Activated CD8-positive, alpha-beta memory T cell treated with anti-CD3 and anti-CD28 coated beads, Interleukin-2, amount 50 U/mL, for 1 hour (primary cell): ENCODE measurements around the gene RNF20.
"Not testable (repeated sequence)": the region's sequence is repeated elsewhere in the genome, so short reads cannot be mapped to it uniquely, and the experiment has no call there.

Experiments used
- DNase-seq: peaks from one replicate; pipeline ENCODE4 v3.0.0-alpha.2; 2020; ENCODE audit errors: extremely low read depth

Gene RNF20

GRCh38 chr9:101533334-101534204 is at the start of gene RNF20:
TSS of gene RNF20 (plus strand) at chr9:101533853. CDS start at chr9:101535424, 1,571 bp downstream.
- DNase-seq: peak; percentile 100

GRCh38 chr9:101484046-101484445 is 49.6 kb upstream of the RNF20 start:
- DNase-seq: no peak

GRCh38 chr9:101485924-101486692 is 47.5 kb upstream of the RNF20 start:
- DNase-seq: no peak

- no peak for DNase-seq
Observed at GRCh38 chr9:101486693-101487442, 46.8 kb upstream of the RNF20 start.

GRCh38 chr9:101487443-101487840 is 46.2 kb upstream of the RNF20 start:
- DNase-seq: no peak

- DNase-seq: no peak
Observed at GRCh38 chr9:101495810-101496209, 37.8 kb upstream of the RNF20 start.

GRCh38 chr9:101498323-101498722 is 35.3 kb upstream of the RNF20 start:
- no peak for DNase-seq

- DNase-seq: no peak
Observed at GRCh38 chr9:101504188-101504587, 29.5 kb upstream of the RNF20 start.

- no peak for DNase-seq
Observed at GRCh38 chr9:101508211-101508610, 25.4 kb upstream of the RNF20 start.

- DNase-seq: no peak
Observed at GRCh38 chr9:101509572-101509971, 24.1 kb upstream of the RNF20 start.

- DNase-seq: no peak
Observed at GRCh38 chr9:101510459-101510858, 23.2 kb upstream of the RNF20 start.

- DNase-seq: no peak
Observed at GRCh38 chr9:101511009-101511408, 22.6 kb upstream of the RNF20 start.

- DNase-seq: no peak
Observed at GRCh38 chr9:101512116-101512515, 21.5 kb upstream of the RNF20 start.

- DNase-seq: no peak
Observed at GRCh38 chr9:101513351-101513750, 20.3 kb upstream of the RNF20 start.

- no peak for DNase-seq
Observed at GRCh38 chr9:101514071-101514470, 19.6 kb upstream of the RNF20 start.

- no peak for DNase-seq
Observed at GRCh38 chr9:101516655-101517054, 17.0 kb upstream of the RNF20 start.

- DNase-seq: not testable (repeated sequence)
Observed at GRCh38 chr9:101518489-101518888, 15.2 kb upstream of the RNF20 start.

GRCh38 chr9:101524371-101524770 is 9.3 kb upstream of the RNF20 start:
- DNase-seq: no peak

GRCh38 chr9:101527066-101527465 is 6.6 kb upstream of the RNF20 start:
- DNase-seq: no peak

- DNase-seq: no peak
Observed at GRCh38 chr9:101528015-101528414, 5.6 kb upstream of the RNF20 start.

GRCh38 chr9:101530076-101530711 is 3.5 kb upstream of the RNF20 start:
- no peak for DNase-seq

GRCh38 chr9:101536351-101536750 is 2.7 kb downstream of the RNF20 start:
- no peak for DNase-seq
